NT2/D1 (cell line): Measurements from ENCODE around the gene LATS1.

ENCODE experiments used
- DNase-seq: peaks from one replicate; pipeline ENCODE4 v3.0.0-alpha.2; 2011; ENCODE audit warnings: low read depth, low spot score
- H3K27me3 ChIP-seq: 2 replicates; pipeline ENCODE4 v1.6.0; 2011; ENCODE audit warnings: mild to moderate bottlenecking; ENCODE audit not compliant: insufficient read length, insufficient read depth
- H3K36me3 ChIP-seq: 2 replicates; pipeline ENCODE4 v1.6.1; 2011; ENCODE audit warnings: mild to moderate bottlenecking, low read length, mixed read lengths; ENCODE audit not compliant: insufficient read depth, insufficient read length
- H3K4me1 ChIP-seq: 2 replicates; pipeline ENCODE4 v1.5.1; 2011; ENCODE audit not compliant: insufficient read depth, insufficient read length
- H3K4me3 ChIP-seq: 2 replicates; pipeline ENCODE4 v1.5.1; 2011; ENCODE audit warnings: low read depth; ENCODE audit not compliant: insufficient read length
- H3K9ac ChIP-seq: 2 replicates; pipeline ENCODE4 v1.6.0; 2011; ENCODE audit warnings: low read depth; ENCODE audit not compliant: insufficient read length
- H3K9me3 ChIP-seq: 2 replicates; pipeline ENCODE4 v1.5.1; 2011; ENCODE audit warnings: mild to moderate bottlenecking, low read length; ENCODE audit not compliant: insufficient read depth
- SUZ12 ChIP-seq: IDR thresholded peaks from 2 replicates; pipeline ENCODE4 v1.6.1; 2011; ENCODE audit not compliant: insufficient read length, insufficient read depth; ENCODE audit errors: extremely low read depth
- YY1 ChIP-seq: IDR thresholded peaks from 2 replicates; pipeline ENCODE4 v1.6.1; 2011; ENCODE audit not compliant: insufficient read length, insufficient read depth
- ZNF274 ChIP-seq: IDR thresholded peaks from 2 replicates; pipeline ENCODE4 v1.6.1; 2011; ENCODE audit warnings: mild to moderate bottlenecking, low read depth, low read length

Gene LATS1

DNA sequence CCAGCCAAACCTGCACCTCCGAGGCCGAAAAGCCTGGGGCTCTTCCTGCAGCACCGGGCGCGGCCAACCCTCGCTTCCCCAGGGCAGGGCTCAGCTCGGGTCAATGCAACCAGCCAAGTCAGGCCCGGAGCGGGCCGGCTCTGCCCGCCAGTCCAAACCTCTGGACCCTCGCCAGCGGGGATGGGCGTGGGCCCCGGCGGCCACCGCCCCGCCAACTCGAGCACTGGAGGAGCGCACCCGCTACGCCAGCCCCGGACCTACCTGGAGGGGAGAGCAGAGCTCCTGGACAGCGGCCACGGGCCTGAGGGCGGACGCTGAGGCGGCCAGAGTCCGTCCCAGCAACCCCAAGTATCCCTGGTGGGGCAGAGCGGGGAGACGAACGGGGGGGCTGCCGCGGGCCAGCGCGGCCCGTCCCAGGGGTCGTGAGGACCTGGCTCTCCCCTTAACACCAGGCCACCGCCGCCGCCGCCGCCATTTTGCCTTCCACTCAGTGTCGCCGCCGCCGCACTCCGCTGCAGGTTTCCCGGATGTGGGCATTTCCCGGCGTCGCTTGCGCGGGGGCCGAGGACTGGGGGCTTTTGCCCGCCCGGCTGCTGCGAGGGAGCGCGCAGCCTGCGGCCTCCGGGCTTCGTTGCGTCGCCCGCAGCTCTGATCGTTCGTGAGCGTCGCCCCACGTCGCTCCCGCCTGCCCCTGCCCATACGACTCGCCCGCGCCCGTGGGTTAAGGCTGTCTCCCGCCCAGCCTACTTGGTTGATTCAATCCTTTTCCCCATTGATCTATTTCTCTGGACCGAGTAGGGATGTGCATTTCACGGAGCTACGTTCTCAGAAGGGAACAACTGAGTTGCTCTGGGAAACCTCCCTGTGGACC is at the start of gene LATS1:
TSS of gene LATS1 (minus strand) at position 514 of the 871 bp plus-strand sequence. CDS start 15,975 bp downstream, outside the sequence.
- peaks cover 15% of the 10 kb centered on the region for H3K36me3 ChIP-seq
- peak within 1 kb of the TSS; percentile 82 for H3K4me3 ChIP-seq
- no peaks in the 10 kb centered on the region for H3K27me3 ChIP-seq
- TF ChIP-seq YY1 (peak; percentile 65), SUZ12 (no peak)
- H3K4me1 ChIP-seq = no peaks in the 10 kb centered on the region
- peak within 1 kb of the TSS; percentile 98 for H3K9ac ChIP-seq
- DNase-seq = peak; percentile 63
- no peaks in the 10 kb centered on the region for H3K9me3 ChIP-seq

DNA sequence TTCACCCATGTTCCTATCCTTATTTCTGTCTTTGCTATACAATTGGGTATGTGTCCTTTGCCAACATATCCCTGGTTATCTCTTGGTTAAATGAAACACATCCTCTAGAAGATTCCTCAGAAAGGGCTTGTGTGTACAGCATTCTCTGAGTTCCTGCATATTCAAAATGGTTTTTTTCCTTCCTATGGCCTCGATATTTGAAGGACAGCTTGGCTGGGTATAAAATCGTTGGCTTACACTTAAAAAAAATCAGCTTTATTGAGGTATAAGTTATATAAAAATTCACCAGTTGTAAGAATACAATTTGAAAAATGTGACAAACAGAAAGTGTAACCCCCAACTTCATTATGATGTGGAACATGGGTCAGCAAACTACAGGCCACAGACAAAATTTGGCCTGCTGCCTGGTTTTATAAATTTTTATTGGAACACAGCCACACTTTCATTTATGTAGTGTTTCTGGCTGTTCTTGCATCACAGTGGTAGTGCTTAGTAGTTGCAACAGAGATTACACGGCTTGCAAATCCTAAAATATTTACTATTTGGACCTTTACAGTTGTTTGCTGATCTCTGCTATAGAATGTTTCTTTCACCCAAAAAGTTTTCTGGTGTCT is 48.4 kb upstream of the LATS1 start:
- Histone ChIP-seq H3K4me1 (no peaks in the 10 kb centered on the region), H3K9me3 (peaks cover 12% of the 10 kb centered on the region), H3K9ac (no peak overlapping the region), H3K4me3 (no peak overlapping the region), H3K36me3 (peaks cover 17% of the 10 kb centered on the region), H3K27me3 (no peaks in the 10 kb centered on the region)
- no peak for DNase-seq
- TF ChIP-seq ZNF274 = no peak

DNA sequence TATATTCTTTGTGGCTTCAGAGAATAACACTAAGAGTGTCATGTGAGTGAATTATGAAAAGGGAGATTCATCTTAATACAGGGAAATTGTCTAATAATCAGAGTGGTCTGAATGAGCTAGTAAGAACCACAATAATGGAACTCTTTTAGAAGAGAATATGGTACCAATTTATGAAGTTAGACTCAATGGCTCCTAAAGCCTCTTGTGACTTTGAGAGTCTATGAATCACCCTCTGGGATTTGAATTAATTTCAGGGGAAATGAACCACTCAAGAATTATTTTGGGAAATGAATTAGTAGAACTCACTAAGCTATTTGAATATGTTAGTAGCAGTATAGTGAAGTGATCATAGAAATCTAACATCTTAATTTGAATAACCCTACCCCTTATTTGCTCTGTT is 46.0 kb upstream of the LATS1 start:
- H3K9me3 ChIP-seq = peaks cover 12% of the 10 kb centered on the region
- H3K4me3 ChIP-seq = no peak overlapping the region
- no peak for TF ChIP-seq SUZ12
- TF ChIP-seq ZNF274 = no peak
- no peak for TF ChIP-seq YY1
- no peak overlapping the region for H3K9ac ChIP-seq
- H3K27me3 ChIP-seq = no peaks in the 10 kb centered on the region
- H3K4me1 ChIP-seq = no peaks in the 10 kb centered on the region
- no peak for DNase-seq
- H3K36me3 ChIP-seq = peaks cover 9% of the 10 kb centered on the region

DNA sequence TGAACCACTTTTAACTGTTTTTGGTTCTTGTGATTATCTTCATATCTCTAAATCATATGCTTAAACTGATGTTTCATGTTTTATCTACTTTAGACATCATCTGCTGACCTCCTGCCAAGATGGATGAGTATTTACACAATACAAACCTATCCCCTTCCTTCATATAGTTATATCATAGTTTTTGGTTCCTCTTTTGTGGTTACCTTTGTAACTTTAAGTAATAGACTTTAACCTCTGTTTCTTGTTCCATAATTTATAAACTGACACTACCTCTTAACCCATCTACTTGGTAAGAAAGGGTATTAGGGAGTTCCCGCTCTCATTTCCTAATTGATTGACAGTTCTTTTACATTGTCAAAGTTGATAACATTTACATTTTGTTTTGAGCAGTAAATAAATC is 43.5 kb upstream of the LATS1 start:
- no peaks in the 10 kb centered on the region for H3K4me1 ChIP-seq
- no peak for DNase-seq

DNA sequence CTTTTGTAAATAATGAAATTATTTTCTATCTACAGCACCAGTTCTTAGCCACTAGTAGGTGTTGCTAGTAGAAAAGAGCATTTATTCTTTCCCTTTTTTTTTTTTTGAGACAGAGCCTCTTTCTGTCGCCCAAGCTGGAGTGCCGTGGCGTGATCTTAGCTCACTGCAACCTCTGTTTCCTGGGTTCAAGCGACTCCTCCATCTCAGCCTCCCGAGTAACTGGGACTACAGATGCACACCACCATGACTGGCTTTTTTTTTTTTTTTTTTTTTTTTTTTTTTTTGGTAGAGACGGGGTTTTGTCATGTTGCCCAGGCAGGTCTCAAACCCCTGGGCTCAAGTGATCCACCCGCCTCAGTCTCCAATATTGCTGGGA is 38.3 kb upstream of the LATS1 start:
- Histone ChIP-seq H3K4me3 (no peak overlapping the region), H3K4me1 (no peaks in the 10 kb centered on the region), H3K27me3 (no peaks in the 10 kb centered on the region), H3K36me3 (no peaks in the 10 kb centered on the region), H3K9ac (no peak overlapping the region), H3K9me3 (no peaks in the 10 kb centered on the region)
- DNase-seq = no peak
- TF ChIP-seq ZNF274 (no peak), SUZ12 (no peak), YY1 (no peak)

More for the DNA sequence above, 43.5 kb upstream of the LATS1 start:
- Histone ChIP-seq H3K27me3 (no peaks in the 10 kb centered on the region), H3K9me3 (peaks cover 11% of the 10 kb centered on the region), H3K9ac (no peak overlapping the region), H3K36me3 (peaks cover 5% of the 10 kb centered on the region), H3K4me3 (no peak overlapping the region)
- TF ChIP-seq YY1 = no peak
- no peak for TF ChIP-seq SUZ12
- no peak for TF ChIP-seq ZNF274

DNA sequence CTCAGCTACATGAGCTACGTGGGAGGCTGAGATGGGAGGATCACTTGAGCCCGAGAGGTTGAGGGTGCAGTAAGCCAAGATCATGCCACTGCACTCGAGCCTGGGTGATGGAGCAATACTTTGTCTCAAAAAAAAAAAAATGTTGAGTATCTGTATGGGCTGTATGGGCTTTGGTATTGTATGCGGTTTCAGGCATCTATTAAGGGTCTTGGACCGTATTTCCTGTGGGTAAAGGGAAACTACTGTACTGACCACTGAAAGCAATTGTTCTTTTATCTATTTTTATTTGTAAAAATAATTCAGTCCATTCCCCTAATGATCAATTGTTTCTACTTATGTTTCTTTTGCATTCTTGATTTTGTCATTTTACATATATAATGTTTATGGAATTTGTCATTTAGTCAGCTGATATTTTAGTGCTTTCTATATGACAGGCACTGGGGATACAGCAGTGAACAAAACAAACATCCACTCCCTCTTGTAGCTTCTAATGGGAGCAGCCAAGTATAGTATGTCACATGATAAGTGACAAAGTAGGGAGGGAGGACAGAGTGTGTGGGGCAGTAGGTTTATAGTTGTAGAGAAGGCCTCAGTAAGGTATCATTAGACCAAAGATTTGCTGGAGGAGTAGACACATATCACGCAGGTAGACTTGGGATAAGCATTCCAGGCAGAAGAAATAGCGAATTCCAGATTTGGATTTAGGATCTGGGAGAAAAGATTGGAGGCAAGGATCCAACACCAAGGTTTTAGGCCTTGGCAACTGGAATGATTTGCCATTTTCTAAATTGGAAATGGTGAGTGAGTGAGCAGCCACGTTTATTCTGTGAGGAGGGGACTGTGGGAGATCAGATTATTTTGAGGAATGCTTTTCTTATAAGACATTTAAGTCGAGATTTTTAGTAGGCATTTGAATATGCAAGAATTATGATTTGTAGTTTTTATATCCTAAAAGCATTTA is 37.7 kb upstream of the LATS1 start:
- TF ChIP-seq SUZ12 (no peak), YY1 (no peak), ZNF274 (no peak)
- no peak for DNase-seq
- no peaks in the 10 kb centered on the region for H3K36me3 ChIP-seq

More for the DNA sequence above, 37.7 kb upstream of the LATS1 start:
- Histone ChIP-seq H3K4me3 (no peak overlapping the region), H3K4me1 (no peaks in the 10 kb centered on the region), H3K27me3 (no peaks in the 10 kb centered on the region), H3K9ac (no peak overlapping the region), H3K9me3 (no peaks in the 10 kb centered on the region)
